H1 (cell line): Measurements from ENCODE around the gene TTC32. TPM values are rescaled to one million over a fixed set of nuclear protein-coding genes. Genes with fewer than 3 reads are reported as not detected.

ENCODE experiments used
- ASH2L ChIP-seq: fragments of 200-600, 300-600 bp; sonication (generic); IDR thresholded peaks from one replicate; pipeline ENCODE4 v1.7.1; 2017; ENCODE audit warnings: low read length
- ATF3 ChIP-seq: IDR thresholded peaks from 2 replicates; pipeline ENCODE4 v1.6.1; 2011; ENCODE audit warnings: low read depth, mild to moderate bottlenecking, low read length; ENCODE audit not compliant: insufficient read depth
- BCL11A ChIP-seq, 2 experiments: IDR thresholded peaks; one replicate each; pipeline ENCODE4 v1.6.1; 2011; ENCODE audit warnings: low read depth in 2 of 2, low read length in 2 of 2, mild to moderate bottlenecking in 2 of 2
- BRCA1 ChIP-seq: IDR thresholded peaks from 2 replicates; pipeline ENCODE4 v1.6.1; 2012; ENCODE audit warnings: low read depth, low read length, improper control_type of control experiment
- CEBPB ChIP-seq: IDR thresholded peaks from 2 replicates; pipeline ENCODE4 v1.6.1; 2012; ENCODE audit warnings: low read depth, low read length
- CTBP2 ChIP-seq: IDR thresholded peaks from 2 replicates; pipeline ENCODE4 v1.7.0; 2011; ENCODE audit warnings: borderline replicate concordance, mild to moderate bottlenecking, moderate library complexity, mixed read lengths, low read length; ENCODE audit not compliant: insufficient read depth, insufficient read length
- EGR1 ChIP-seq: IDR thresholded peaks from 2 replicates; pipeline ENCODE4 v1.6.1; 2011; ENCODE audit warnings: low read depth, low read length, borderline replicate concordance
- EP300 ChIP-seq, 2 experiments: IDR thresholded peaks; 1 replicate in 1 of 2; 2 replicates in 1 of 2; pipeline ENCODE4 v1.6.1; 2011 to 2012; ENCODE audit warnings: low read depth in 2 of 2, low read length in 2 of 2, mild to moderate bottlenecking in 2 of 2, borderline replicate concordance in 1 of 2, inconsistent platforms in 1 of 2, moderate library complexity in 1 of 2
- EZH2 ChIP-seq: fragments of 200-600 bp; sonication (generic); IDR thresholded peaks from 2 replicates; pipeline ENCODE4 v1.7.1; 2012; ENCODE audit warnings: low read depth, mild to moderate bottlenecking, moderate library complexity, low read length, inconsistent platforms; ENCODE audit not compliant: severe bottlenecking
- GABPA ChIP-seq: IDR thresholded peaks from 2 replicates; pipeline ENCODE4 v1.6.1; 2011; ENCODE audit warnings: mild to moderate bottlenecking, low read length, moderate library complexity, borderline replicate concordance; ENCODE audit not compliant: insufficient read depth
- MAFK ChIP-seq: IDR thresholded peaks from 2 replicates; pipeline ENCODE4 v1.6.1; 2012; ENCODE audit warnings: low read depth, mild to moderate bottlenecking, improper control_type of control experiment, low read length
- POLR2A ChIP-seq, 2 experiments: IDR thresholded peaks; 1 replicate in 1 of 2; 2 replicates in 1 of 2; pipeline ENCODE4 v1.6.1; 2011; ENCODE audit warnings: low read depth in 2 of 2, low read length in 2 of 2, mild to moderate bottlenecking in 2 of 2; ENCODE audit errors: control extremely low read depth in 1 of 2
- POLR2AphosphoS5 ChIP-seq: IDR thresholded peaks from 2 replicates; pipeline ENCODE4 v1.6.1; 2011; ENCODE audit warnings: low read depth, low read length
- RFX5 ChIP-seq: IDR thresholded peaks from 2 replicates; pipeline ENCODE4 v1.6.1; 2011; ENCODE audit warnings: low read depth, low read length, improper control_type of control experiment, borderline replicate concordance
- SAP30 ChIP-seq: fragments of 300-600 bp; sonication (generic); IDR thresholded peaks from 2 replicates; pipeline ENCODE4 v1.7.1; 2012; ENCODE audit warnings: low read length, moderate library complexity, mild to moderate bottlenecking, inconsistent platforms; ENCODE audit not compliant: insufficient read depth, insufficient replicate concordance
- SIN3A ChIP-seq, 2 experiments: IDR thresholded peaks in 1 of 2; conservative IDR thresholded peaks in 1 of 2; 2 replicates each; pipeline ENCODE4 v1.6.1; 2011 to 2012; ENCODE audit warnings: low read length in 2 of 2, improper control_type of control experiment in 1 of 2, low read depth in 1 of 2, mild to moderate bottlenecking in 1 of 2
- SIRT6 ChIP-seq: IDR thresholded peaks from one replicate; pipeline ENCODE4 v1.7.1; 2012; ENCODE audit warnings: low read length, inconsistent platforms
- SP1 ChIP-seq: IDR thresholded peaks from 2 replicates; pipeline ENCODE4 v1.6.1; 2011; ENCODE audit warnings: low read depth, low read length
- TAF1 ChIP-seq: IDR thresholded peaks from 2 replicates; pipeline ENCODE4 v1.6.1; 2011; ENCODE audit warnings: mild to moderate bottlenecking, low read depth, low read length
- TBP ChIP-seq: IDR thresholded peaks from 2 replicates; pipeline ENCODE4 v1.6.1; 2011; ENCODE audit warnings: low read depth, low read length, improper control_type of control experiment
- USF2 ChIP-seq: IDR thresholded peaks from 2 replicates; pipeline ENCODE4 v1.6.1; 2011; ENCODE audit warnings: low read length, improper control_type of control experiment
- YY1 ChIP-seq: IDR thresholded peaks from 2 replicates; pipeline ENCODE4 v1.6.1; 2011; ENCODE audit warnings: low read depth, mild to moderate bottlenecking, low read length
- ZNF274 ChIP-seq: IDR thresholded peaks from 2 replicates; pipeline ENCODE4 v1.7.0; 2012; ENCODE audit warnings: low read length, borderline replicate concordance; ENCODE audit errors: extremely low read depth
- polyA plus RNA-seq, 7 experiments: library from polyadenylated mRNA; depleted of rRNA in 3 of 7; stranded (reverse) in 5 of 7; unstranded in 2 of 7; fragments of >200 nt in 5 of 7; fragments of 200-250 nt in 2 of 7; gene quantifications; 1 replicate in 5 of 7; 2 replicates in 1 of 7; 4 replicates in 1 of 7; pipeline versions ENCODE4 v1.2.1 to v1.2.3, GENCODE V29; 2011 to 2013; ENCODE audit warnings: missing spikeins in 2 of 7, mixed read lengths in 2 of 7
- total RNA-seq: library from RNA; stranded (reverse); fragmentation: NEBNext Ultra II Directional; extraction: Animal tissue kit (Norgen Biotek cat#: 25700); gene quantifications from 2 replicates; pipeline ENCODE4 v1.2.1, GENCODE V29; 2021

The TTC32 gene
- total and polyA plus RNA-seq, 2 of the 8 experiments (the other 6 are each of a cell fraction or from before 2014, with no cell fraction given) = 6.8 to 8.7 TPM

- TF ChIP-seq BCL11A (IDR thresholded peaks at IDR 0.05; ENCODE audit: low read depth in 2 of 2, low read length in 2 of 2) (no peak), SIRT6 (no peak), SIN3A (conservative IDR thresholded peaks at IDR 0.05 in 1 of 2, IDR thresholded peaks at IDR 0.05 in 1 of 2; ENCODE audit: low read depth in 1 of 2, low read length in 2 of 2) (peak in 1 of 2 experiments; percentile 77; a peak in 2 of 4 replicates), ASH2L (peak; percentile 83), YY1 (no peak; the same call in 1 of the 2 replicates), GABPA (no peak), SP1 (0 out of 2 replicates have a peak, but pooled peaks have one; percentile 18), SAP30 (no peak), TAF1 (peak; percentile 78), POLR2AphosphoS5 (peak; percentile 71), CTBP2 (no peak), CEBPB (no peak), RFX5 (no peak), ATF3 (no peak), ZNF274 (no peak), POLR2A (IDR thresholded peaks at IDR 0.05; ENCODE audit: control extremely low read depth in 1 of 2, low read depth in 2 of 2, low read length in 2 of 2) (peak in 1 of 2 experiments; percentile 93; a peak in 2 of 3 replicates), EP300 (IDR thresholded peaks at IDR 0.05; ENCODE audit: borderline replicate concordance in 1 of 2, low read depth in 2 of 2, low read length in 2 of 2) (no peak), USF2 (no peak), TBP (peak; percentile 63; the same call in 1 of the 2 replicates), BRCA1 (peak; percentile 88), EZH2 (no peak), MAFK (no peak), EGR1 (no peak)
Observed at GRCh38 chr2:19901442-19902215, at the start of gene TTC32 (continued).
